Testis (tissue), 3 donors: Measurements from ENCODE around the gene ERC2. TPM values are rescaled to one million over a fixed set of nuclear protein-coding genes. Genes with fewer than 3 reads are reported as not detected.

ENCODE experiments used
- DNase-seq: peaks from one replicate; pipeline ENCODE4 v3.0.0-alpha.2; 2019
- H3K27ac ChIP-seq, 2 donors: fragments of 200-600 bp; sonication (generic); one replicate each; pipeline ENCODE4 v1.5.1; 2019
- H3K27me3 ChIP-seq: fragments of 200-600 bp; sonication (generic); one replicate; pipeline ENCODE4 v1.5.1; 2019
- H3K36me3 ChIP-seq: fragments of 200-600 bp; sonication (generic); one replicate; pipeline ENCODE4 v1.5.1; 2017; ENCODE audit warnings: low read depth; ENCODE audit errors: missing control alignments
- H3K4me1 ChIP-seq: fragments of 200-600 bp; sonication (generic); one replicate; pipeline ENCODE4 v1.5.1; 2019
- H3K4me3 ChIP-seq, 2 donors: fragments of 200-600 bp; sonication (generic); one replicate each; pipeline ENCODE4 v1.5.1; 2017 to 2019
- H3K9me3 ChIP-seq: fragments of 200-600 bp; sonication (generic); one replicate; pipeline ENCODE4 v1.5.1; 2017
- POLR2A ChIP-seq: fragments of 450-650 bp; IDR thresholded peaks from one replicate; pipeline ENCODE4 v1.6.1; 2017; ENCODE audit warnings: antibody characterized with exemption, mild to moderate bottlenecking, moderate library complexity
- WGBS, 2 donors: methylation state at CpG; one replicate each; pipeline ENCODE4 v1.1.5; 2018; 5-methylcytosine and 5-hydroxymethylcytosine counted together
- intact Hi-C: fragments of 100-400 bp; cut with DNase I; formaldehyde crosslinking; loops from one replicate; pipeline ENCODE4 v1.15.1; 2023; ENCODE audit warnings: low total_unique reads
- polyA plus RNA-seq: library from polyadenylated mRNA; stranded (reverse); fragments of 350-450 nt; fragmentation: Illumina TruSeq; extraction: RNeasy Lipid Tissue Mini Kit (QIAGEN cat#74804); gene quantifications from one replicate; pipeline ENCODE4 v1.2.3, GENCODE V29; 2014; ENCODE audit warnings: low read depth, low replicate concordance; ENCODE audit not compliant: insufficient read depth
- total RNA-seq, 2 donors: library from RNA; depleted of rRNA; stranded (reverse); fragments of >200 nt; gene quantifications; one replicate each; pipeline ENCODE4 v1.2.3, GENCODE V29; 2016
- TF ChIP-seq, protein P1 (sequence below), 3 experiments: fragments of 450-650 bp in 2 of 3; fragments of 200-600 bp in 1 of 3; sonication (generic) in 1 of 3; IDR thresholded peaks; one replicate each; pipeline ENCODE4 v1.5.1; 2016 to 2019; ENCODE audit warnings: antibody characterized with exemption in 3 of 3, mild to moderate bottlenecking in 2 of 3, moderate library complexity in 1 of 3

Gene ERC2
- total and polyA plus RNA-seq, 3 donors from 2014 or later = 1.9 to 6.1 (median 5.9) TPM

DNA sequence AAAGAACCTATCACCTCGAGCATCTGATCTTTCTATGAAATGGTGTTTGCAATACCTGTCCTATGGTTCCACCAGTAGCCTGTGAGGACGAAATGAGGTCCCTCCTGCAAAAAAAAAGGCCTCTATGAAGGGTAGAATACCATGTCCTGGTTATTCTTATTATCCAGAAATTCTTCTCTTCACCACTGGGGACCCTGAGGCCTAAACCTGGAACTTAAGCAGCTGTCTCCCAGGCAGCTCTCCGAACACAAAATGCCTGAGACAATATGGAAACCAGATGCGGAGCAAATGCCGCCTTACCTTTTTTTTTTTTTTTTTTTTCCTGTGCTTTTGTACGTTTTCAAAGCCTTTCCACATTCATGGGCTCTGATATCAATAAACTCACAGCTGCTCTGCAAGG lies 919.1 kb downstream of the ERC2 start:
- no peaks in the 10 kb centered on the region for H3K36me3 ChIP-seq
- H3K27me3 ChIP-seq = no peaks in the 10 kb centered on the region
- WGBS, 2 donors = 66 to 71% methylated on average over 6 of the region's 6 CpGs
- no peak for DNase-seq
- intact Hi-C loops = no loop called here
- no peak overlapping the region for H3K4me3 ChIP-seq
- H3K9me3 ChIP-seq = no peaks in the 10 kb centered on the region
- TF ChIP-seq, protein P1, sequence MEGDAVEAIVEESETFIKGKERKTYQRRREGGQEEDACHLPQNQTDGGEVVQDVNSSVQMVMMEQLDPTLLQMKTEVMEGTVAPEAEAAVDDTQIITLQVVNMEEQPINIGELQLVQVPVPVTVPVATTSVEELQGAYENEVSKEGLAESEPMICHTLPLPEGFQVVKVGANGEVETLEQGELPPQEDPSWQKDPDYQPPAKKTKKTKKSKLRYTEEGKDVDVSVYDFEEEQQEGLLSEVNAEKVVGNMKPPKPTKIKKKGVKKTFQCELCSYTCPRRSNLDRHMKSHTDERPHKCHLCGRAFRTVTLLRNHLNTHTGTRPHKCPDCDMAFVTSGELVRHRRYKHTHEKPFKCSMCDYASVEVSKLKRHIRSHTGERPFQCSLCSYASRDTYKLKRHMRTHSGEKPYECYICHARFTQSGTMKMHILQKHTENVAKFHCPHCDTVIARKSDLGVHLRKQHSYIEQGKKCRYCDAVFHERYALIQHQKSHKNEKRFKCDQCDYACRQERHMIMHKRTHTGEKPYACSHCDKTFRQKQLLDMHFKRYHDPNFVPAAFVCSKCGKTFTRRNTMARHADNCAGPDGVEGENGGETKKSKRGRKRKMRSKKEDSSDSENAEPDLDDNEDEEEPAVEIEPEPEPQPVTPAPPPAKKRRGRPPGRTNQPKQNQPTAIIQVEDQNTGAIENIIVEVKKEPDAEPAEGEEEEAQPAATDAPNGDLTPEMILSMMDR (IDR thresholded peaks at IDR 0.05) = peak in 1 of 3 experiments; percentile 17
- no peak for TF ChIP-seq POLR2A
- H3K4me1 ChIP-seq = no peaks in the 10 kb centered on the region
- H3K27ac ChIP-seq = no peak overlapping the region

DNA sequence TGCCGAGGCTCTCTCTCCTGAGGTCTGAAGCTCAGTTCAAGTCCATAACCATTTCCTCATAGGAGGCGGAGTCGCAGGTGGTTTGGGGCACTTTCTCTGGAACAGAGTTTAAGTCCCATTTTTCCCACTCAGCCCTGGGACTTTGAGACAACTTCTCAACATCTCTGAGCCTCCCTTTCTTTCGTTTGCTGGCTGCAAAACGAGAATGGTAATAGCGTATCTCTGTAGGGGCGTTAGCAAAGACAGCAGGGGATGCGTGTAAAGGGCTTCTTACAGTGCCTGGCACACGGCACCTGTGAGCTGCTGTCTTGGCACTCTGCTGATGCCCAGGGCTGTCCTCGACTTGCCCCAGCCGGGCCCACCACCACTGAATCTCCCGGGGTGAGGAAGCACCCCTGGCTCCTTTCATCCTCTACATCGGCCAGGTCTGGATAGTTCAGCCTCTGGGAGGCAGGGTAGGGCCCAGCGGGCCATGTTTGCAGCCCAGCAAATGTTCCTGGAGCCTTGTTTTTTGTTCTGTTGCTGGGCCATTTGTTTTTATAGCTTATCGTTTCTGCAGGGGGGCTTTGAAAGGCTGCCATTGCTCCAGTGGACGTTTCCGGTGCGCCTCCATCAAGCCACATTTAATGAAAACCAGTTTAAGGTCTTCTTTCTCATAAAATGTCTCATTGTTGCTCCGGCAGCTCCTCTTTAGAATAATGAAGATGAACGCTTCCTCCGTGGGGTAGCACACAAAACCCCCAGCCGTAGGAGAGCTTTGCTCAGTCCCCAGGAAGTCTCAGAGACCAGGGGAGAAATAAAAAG lies 921.2 kb downstream of the ERC2 start:
- H3K4me1 ChIP-seq = no peaks in the 10 kb centered on the region
- H3K4me3 ChIP-seq = no peak overlapping the region
- intact Hi-C loops = no loop called here
- H3K9me3 ChIP-seq = no peaks in the 10 kb centered on the region
- no peaks in the 10 kb centered on the region for H3K27me3 ChIP-seq
- no peak for DNase-seq
- H3K36me3 ChIP-seq = no peaks in the 10 kb centered on the region
- WGBS, 2 donors = 81 to 87% methylated on average over 22 of the region's 22 CpGs
- TF ChIP-seq, protein P1 (IDR thresholded peaks at IDR 0.05) = no peak
- no peak for TF ChIP-seq POLR2A
- H3K27ac ChIP-seq = no peak overlapping the region

DNA sequence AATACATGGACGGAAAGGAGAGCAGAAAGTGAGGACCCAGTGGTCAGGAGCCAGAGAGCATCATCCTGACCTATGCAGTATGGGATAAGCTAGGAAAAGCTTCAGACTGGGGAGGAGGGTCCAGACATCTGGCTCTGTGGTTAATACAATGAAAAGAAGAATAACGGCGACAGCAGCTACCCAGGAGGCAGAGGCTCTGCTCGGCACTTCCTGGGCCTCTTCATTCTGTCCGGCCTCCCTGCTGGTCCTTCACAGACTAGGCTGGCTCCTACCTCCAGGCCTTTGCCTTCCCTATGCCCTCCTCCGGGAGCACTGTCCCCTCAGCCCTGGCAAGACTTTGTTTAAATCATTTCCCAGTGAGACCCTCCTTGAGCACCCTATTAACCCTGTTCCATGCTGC lies 922.3 kb downstream of the ERC2 start:
- Histone ChIP-seq H3K4me1 (no peaks in the 10 kb centered on the region), H3K27ac (no peak overlapping the region), H3K4me3 (no peak overlapping the region), H3K27me3 (no peaks in the 10 kb centered on the region), H3K36me3 (no peaks in the 10 kb centered on the region), H3K9me3 (no peaks in the 10 kb centered on the region)
- no peak for TF ChIP-seq POLR2A
- TF ChIP-seq, protein P1 (IDR thresholded peaks at IDR 0.05) = no peak
- no peak for DNase-seq
- intact Hi-C loops = no loop called here
- WGBS, 2 donors = 83 to 87% methylated on average over 6 of the region's 6 CpGs

DNA sequence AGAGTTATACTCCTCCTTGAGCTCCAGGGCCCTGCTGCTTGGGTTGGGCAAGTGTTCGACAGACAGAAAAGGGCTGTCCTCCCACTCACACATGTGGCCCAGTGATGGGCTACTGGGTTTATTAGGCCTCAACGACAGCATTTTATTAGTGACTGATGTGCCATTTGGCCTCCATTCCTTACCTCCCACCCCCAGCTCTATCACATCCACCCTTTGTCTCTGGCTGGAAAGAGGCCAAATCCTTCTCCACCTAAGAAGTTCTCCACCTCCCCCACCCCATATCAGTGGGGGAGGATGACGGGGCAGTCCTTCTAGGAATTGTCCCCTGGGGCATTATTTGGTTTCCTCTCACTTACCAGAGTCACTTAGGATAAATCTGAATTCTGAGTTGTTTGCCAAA lies 924.0 kb downstream of the ERC2 start:
- Histone ChIP-seq H3K27me3 (no peaks in the 10 kb centered on the region), H3K9me3 (no peaks in the 10 kb centered on the region), H3K4me3 (no peak overlapping the region), H3K27ac (no peak overlapping the region), H3K36me3 (no peaks in the 10 kb centered on the region), H3K4me1 (no peaks in the 10 kb centered on the region)
- intact Hi-C loops = no loop called here
- DNase-seq = no peak
- TF ChIP-seq, protein P1 (IDR thresholded peaks at IDR 0.05) = no peak
- no peak for TF ChIP-seq POLR2A
- WGBS, 2 donors = 59 to 69% methylated on average over 3 of the region's 3 CpGs

DNA sequence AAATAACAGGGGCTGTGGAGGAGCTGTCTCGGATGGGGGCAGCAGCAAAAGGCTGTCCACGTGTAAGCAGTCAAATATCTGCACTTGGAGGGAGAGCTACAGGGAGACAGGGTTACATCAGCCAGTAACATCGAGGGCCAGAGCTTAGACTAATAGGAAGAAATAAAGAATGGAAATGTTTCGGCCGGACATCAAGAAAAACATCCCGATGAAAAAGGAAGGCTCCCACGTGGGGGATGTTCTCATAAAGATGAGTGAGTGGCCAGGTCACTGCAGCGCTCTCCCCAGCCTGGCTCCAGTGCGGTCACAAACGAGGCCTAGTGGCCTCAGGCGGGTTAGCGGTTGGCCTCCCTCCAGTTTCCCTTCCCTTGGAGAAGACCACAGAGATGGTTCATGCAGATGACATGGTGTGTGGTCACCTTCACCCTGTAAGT lies 925.1 kb downstream of the ERC2 start:
- no peaks in the 10 kb centered on the region for H3K27me3 ChIP-seq
- WGBS, 2 donors = 77 to 82% methylated on average over 12 of the region's 12 CpGs
- H3K9me3 ChIP-seq = no peaks in the 10 kb centered on the region
- H3K27ac ChIP-seq = no peak overlapping the region
- no peaks in the 10 kb centered on the region for H3K4me1 ChIP-seq
- H3K4me3 ChIP-seq = no peak overlapping the region
- no peaks in the 10 kb centered on the region for H3K36me3 ChIP-seq
- no peak for TF ChIP-seq POLR2A
- TF ChIP-seq, protein P1 (IDR thresholded peaks at IDR 0.05) = no peak
- no peak for DNase-seq
- intact Hi-C loops = no loop called here
